HL-60 (cell line): ENCODE results near the gene MPPED1.

Experiments used
- DNase-seq, 2 experiments: peaks; one replicate each; pipeline ENCODE4 v3.0.0-alpha.2; 2010 to 2020; ENCODE audit warnings: low read depth in 1 of 2, low spot score in 1 of 2
- H3K27ac ChIP-seq: fragments of 250-450 bp; sonication (Bioruptor Pico); replicated peaks from 2 replicates; pipeline ENCODE4 v1.5.1; 2020; ENCODE audit warnings: mild to moderate bottlenecking, moderate library complexity
- H3K27me3 ChIP-seq: fragments of 250-450 bp; sonication (Bioruptor Pico); 2 replicates; pipeline ENCODE4 v1.5.1; 2021; ENCODE audit warnings: mild to moderate bottlenecking, moderate library complexity; ENCODE audit not compliant: insufficient read depth, poor library complexity, severe bottlenecking
- H3K4me3 ChIP-seq: replicated peaks from 2 replicates; pipeline ENCODE4 v1.5.1; 2011; ENCODE audit warnings: mild to moderate bottlenecking, control low read depth, low read length; ENCODE audit not compliant: insufficient read depth
- GABPA ChIP-seq: IDR thresholded peaks from 2 replicates; pipeline ENCODE4 v1.6.1; 2012; ENCODE audit warnings: low read depth
- POLR2AphosphoS5 ChIP-seq: IDR thresholded peaks from 2 replicates; pipeline ENCODE4 v1.6.1; 2012; ENCODE audit warnings: low read depth
- SPI1 ChIP-seq: IDR thresholded peaks from 2 replicates; pipeline ENCODE4 v1.6.1; 2012; ENCODE audit warnings: low read depth, mild to moderate bottlenecking, borderline replicate concordance
- TF ChIP-seq, protein P1 (sequence below): IDR thresholded peaks from one replicate; pipeline ENCODE4 v1.5.1; 2011; ENCODE audit warnings: low read length, control low read depth, inconsistent platforms; ENCODE audit not compliant: insufficient read depth
- TF ChIP-seq, protein P2 (sequence below): IDR thresholded peaks from 2 replicates; pipeline ENCODE4 v1.6.1; 2012; ENCODE audit warnings: low read depth; ENCODE audit not compliant: insufficient replicate concordance

MPPED1 gene

DNA sequence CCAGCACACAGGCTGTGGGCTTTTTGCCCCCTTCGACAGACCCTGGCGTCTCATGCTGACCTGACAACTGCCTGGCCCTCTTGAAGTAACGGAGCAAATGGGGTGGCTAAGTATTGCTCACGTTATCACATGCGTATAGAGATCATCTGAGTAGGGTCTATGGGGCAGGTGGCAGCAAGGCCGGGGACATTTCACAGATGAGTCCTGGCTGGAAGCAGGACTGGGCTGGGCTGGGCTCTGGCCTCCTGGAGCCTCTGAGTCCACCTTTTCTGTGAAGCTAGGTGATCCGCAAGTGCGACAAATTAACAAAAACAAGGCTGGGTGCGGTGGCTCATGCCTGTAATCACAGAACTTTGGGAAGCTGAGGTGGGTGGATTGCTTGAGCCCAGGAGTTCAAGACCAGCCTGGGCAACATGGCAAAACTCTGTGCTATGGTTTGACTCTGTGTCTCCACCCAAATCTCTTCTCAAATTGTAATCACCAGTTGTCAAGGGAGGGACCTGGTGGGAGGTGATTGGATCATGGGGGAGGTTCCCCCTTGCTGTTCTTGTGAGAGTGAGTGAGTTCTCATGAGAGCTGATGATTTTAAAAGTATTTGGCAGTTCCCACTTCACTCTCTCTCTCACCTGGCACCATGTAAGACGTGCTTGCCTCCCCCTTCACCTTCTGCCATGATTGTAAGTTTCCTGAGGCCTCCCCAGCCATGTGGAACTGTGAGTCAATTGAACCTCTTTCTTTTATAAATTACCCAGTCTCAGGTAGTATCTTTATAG, 122.0 kb downstream of the MPPED1 start:
- no peak for DNase-seq
- H3K4me3 ChIP-seq, result no peak overlapping the region
- no peaks in the 10 kb centered on the region for H3K27me3 ChIP-seq
- no peak overlapping the region for H3K27ac ChIP-seq
- TF ChIP-seq, protein P1, sequence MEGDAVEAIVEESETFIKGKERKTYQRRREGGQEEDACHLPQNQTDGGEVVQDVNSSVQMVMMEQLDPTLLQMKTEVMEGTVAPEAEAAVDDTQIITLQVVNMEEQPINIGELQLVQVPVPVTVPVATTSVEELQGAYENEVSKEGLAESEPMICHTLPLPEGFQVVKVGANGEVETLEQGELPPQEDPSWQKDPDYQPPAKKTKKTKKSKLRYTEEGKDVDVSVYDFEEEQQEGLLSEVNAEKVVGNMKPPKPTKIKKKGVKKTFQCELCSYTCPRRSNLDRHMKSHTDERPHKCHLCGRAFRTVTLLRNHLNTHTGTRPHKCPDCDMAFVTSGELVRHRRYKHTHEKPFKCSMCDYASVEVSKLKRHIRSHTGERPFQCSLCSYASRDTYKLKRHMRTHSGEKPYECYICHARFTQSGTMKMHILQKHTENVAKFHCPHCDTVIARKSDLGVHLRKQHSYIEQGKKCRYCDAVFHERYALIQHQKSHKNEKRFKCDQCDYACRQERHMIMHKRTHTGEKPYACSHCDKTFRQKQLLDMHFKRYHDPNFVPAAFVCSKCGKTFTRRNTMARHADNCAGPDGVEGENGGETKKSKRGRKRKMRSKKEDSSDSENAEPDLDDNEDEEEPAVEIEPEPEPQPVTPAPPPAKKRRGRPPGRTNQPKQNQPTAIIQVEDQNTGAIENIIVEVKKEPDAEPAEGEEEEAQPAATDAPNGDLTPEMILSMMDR, result no peak
- TF ChIP-seq, protein P2, sequence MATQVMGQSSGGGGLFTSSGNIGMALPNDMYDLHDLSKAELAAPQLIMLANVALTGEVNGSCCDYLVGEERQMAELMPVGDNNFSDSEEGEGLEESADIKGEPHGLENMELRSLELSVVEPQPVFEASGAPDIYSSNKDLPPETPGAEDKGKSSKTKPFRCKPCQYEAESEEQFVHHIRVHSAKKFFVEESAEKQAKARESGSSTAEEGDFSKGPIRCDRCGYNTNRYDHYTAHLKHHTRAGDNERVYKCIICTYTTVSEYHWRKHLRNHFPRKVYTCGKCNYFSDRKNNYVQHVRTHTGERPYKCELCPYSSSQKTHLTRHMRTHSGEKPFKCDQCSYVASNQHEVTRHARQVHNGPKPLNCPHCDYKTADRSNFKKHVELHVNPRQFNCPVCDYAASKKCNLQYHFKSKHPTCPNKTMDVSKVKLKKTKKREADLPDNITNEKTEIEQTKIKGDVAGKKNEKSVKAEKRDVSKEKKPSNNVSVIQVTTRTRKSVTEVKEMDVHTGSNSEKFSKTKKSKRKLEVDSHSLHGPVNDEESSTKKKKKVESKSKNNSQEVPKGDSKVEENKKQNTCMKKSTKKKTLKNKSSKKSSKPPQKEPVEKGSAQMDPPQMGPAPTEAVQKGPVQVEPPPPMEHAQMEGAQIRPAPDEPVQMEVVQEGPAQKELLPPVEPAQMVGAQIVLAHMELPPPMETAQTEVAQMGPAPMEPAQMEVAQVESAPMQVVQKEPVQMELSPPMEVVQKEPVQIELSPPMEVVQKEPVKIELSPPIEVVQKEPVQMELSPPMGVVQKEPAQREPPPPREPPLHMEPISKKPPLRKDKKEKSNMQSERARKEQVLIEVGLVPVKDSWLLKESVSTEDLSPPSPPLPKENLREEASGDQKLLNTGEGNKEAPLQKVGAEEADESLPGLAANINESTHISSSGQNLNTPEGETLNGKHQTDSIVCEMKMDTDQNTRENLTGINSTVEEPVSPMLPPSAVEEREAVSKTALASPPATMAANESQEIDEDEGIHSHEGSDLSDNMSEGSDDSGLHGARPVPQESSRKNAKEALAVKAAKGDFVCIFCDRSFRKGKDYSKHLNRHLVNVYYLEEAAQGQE, result no peak
- TF ChIP-seq SPI1 (no peak), POLR2AphosphoS5 (no peak), GABPA (no peak)

DNA sequence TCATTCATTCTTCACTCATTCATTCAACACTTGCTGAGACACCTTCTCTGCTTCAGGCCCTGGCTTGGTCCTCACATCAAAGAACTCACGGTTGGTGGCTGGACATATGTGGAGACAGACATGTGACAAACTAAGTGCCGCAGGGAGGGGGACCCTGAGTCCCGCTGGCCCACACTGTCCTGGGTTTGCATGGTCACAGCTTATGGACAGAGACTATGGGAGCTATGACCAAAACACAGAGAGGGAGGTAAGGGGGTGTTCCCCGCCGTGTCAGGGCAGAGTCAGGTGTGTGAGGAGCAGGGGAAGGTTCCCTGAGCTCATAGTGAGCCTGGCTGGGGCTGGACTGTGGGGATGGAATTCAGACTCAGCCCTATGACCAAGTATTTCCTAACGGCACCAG, 123.1 kb downstream of the MPPED1 start:
- Histone ChIP-seq H3K4me3 (no peak overlapping the region), H3K27me3 (no peaks in the 10 kb centered on the region), H3K27ac (no peak overlapping the region)
- TF ChIP-seq, protein P2, result no peak
- no peak for TF ChIP-seq GABPA
- TF ChIP-seq, protein P1, result no peak
- TF ChIP-seq POLR2AphosphoS5, result no peak
- no peak for TF ChIP-seq SPI1
- no peak for DNase-seq

DNA sequence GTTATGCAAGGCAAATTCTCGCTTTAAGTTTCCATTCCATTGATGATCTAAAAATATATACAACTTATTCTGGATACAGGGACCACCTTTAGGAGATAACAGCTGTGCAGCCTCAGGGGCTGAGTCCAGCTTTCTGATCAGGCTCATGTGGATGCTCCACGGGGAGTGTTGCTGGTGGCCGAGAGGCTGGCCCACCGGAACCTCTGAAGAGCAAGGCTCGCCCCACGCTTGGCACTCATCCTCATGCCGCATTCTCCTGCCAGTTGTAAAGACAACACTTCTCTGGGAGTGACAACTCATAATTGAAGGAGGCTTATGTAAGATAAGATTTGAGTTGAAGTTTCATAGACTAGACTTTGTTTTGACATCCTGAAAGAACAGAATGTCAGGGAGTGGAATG, 123.5 kb downstream of the MPPED1 start:
- no peak overlapping the region for H3K4me3 ChIP-seq
- H3K27ac ChIP-seq, result no peak overlapping the region
- H3K27me3 ChIP-seq, result no peaks in the 10 kb centered on the region
- no peak for DNase-seq
- TF ChIP-seq SPI1, result no peak
- no peak for TF ChIP-seq POLR2AphosphoS5
- TF ChIP-seq, protein P2, result no peak
- TF ChIP-seq, protein P1, result no peak
- no peak for TF ChIP-seq GABPA
